Ovary (tissue), 9 donors: ENCODE measurements around the gene LKAAEAR1. TPM values are rescaled to one million over a fixed set of nuclear protein-coding genes. Genes with fewer than 3 reads are reported as not detected.

Source experiments
- DNase-seq, 5 donors: peaks; one replicate each; pipeline ENCODE4 v3.0.0-alpha.2; 2019 to 2020
- H3K27ac ChIP-seq, 2 donors: fragments of 200-600 bp; one replicate each; pipeline versions ENCODE4 v1.5.1 to v1.8.0; 2019 to 2022
- H3K27me3 ChIP-seq: fragments of 200-600 bp; one replicate; pipeline ENCODE4 v1.8.0; 2022
- H3K36me3 ChIP-seq: fragments of 200-600 bp; sonication (generic); one replicate; pipeline ENCODE4 v1.5.1; 2019
- H3K4me1 ChIP-seq: one replicate; pipeline ENCODE4 v1.8.1; 2013; ENCODE audit warnings: mild to moderate bottlenecking, moderate library complexity; ENCODE audit not compliant: insufficient read depth
- H3K4me3 ChIP-seq: fragments of 200-600 bp; sonication (generic); one replicate; pipeline ENCODE4 v1.5.1; 2017
- H3K9me3 ChIP-seq, 2 donors: fragments of 200-600 bp in 1 of 2; sonication (generic) in 1 of 2; one replicate each; pipeline versions ENCODE4 v1.5.1 to v1.8.1; 2013 to 2019; ENCODE audit warnings: mild to moderate bottlenecking in 1 of 2, moderate library complexity in 1 of 2
- CTCF ChIP-seq, 3 donors: fragments of 450-650 bp in 2 of 3; fragments of 200-600 bp in 1 of 3; IDR thresholded peaks; one replicate each; pipeline versions ENCODE4 v1.5.1 to v1.8.0; 2016 to 2022; ENCODE audit warnings: antibody characterized with exemption in 3 of 3, mild to moderate bottlenecking in 1 of 3
- EP300 ChIP-seq: sonication (generic); formaldehyde crosslinking; IDR thresholded peaks from one replicate; pipeline ENCODE4 v1.6.1; 2017; ENCODE audit warnings: antibody characterized with exemption
- POLR2A ChIP-seq: fragments of 450-650 bp; IDR thresholded peaks from one replicate; pipeline ENCODE4 v1.6.1; 2017; ENCODE audit warnings: antibody characterized with exemption, mild to moderate bottlenecking, moderate library complexity
- WGBS, 3 donors: extraction: QIAGEN DNeasy Blood & Tissue Kit in 1 of 3; methylation state at CpG; one replicate each; pipeline versions ENCODE4 v1.1.5 to v1.1.7; 2013 to 2017; 5-methylcytosine and 5-hydroxymethylcytosine counted together
- intact Hi-C, 4 donors: fragments of 100-400 bp; cut with DNase I; formaldehyde crosslinking; loops; one replicate each; pipeline versions ENCODE4 v1.11.0 to v1.15.1; 2022 to 2023
- polyA plus RNA-seq, 2 donors: library from polyadenylated mRNA; stranded (reverse); fragments of 200-250 nt in 1 of 2; fragments of 350-450 nt in 1 of 2; fragmentation: Illumina TruSeq in 1 of 2; extraction: RNeasy Lipid Tissue Mini Kit (QIAGEN cat#74804) in 1 of 2; gene quantifications; one replicate each; pipeline ENCODE4 v1.2.3, GENCODE V29; 2013 to 2014
- total RNA-seq, 7 donors: library from RNA; depleted of rRNA in 2 of 7; stranded (reverse); fragments of >200 nt in 2 of 7; fragmentation: NEBNext Ultra II Directional in 3 of 7; extraction: Animal tissue kit (Norgen Biotek cat#: 25700) in 3 of 7; gene quantifications; one replicate each; pipeline versions ENCODE4 v1.1.0 to v1.2.4, GENCODE V29; 2016 to 2023
- donor health status: DM: no; HTN: no; CAD: no; lungs with moderate emphysema.
- donor health status: DM: no; HTN: no; CAD: no.
- donor health status: Bipolar disorder and iron deficiency.
- donor health status: DM: yes; HTN: yes; CAD: no.
- donor health status: DM: no; HTN: no; CAD: no.
- donor health status: DM: yes; HTN: yes; CAD: no.

LKAAEAR1 gene
- total and polyA plus RNA-seq, 9 donors, result 10.5 TPM; not detected in 8

GRCh38 chr20:64042054-64042781 lies 42.0 kb downstream of the LKAAEAR1 start:
- Histone ChIP-seq H3K27ac (no peak overlapping the region), H3K9me3 (no peaks in the 10 kb centered on the region), H3K36me3 (no peaks in the 10 kb centered on the region), H3K4me3 (no peak overlapping the region), H3K4me1 (peaks cover 2% of the 10 kb centered on the region), H3K27me3 (peaks cover 2% of the 10 kb centered on the region)
- intact Hi-C loops, result no loop called here
- 1 to 4% (median 1%) methylated on average over 26 to 55 of the region's 55 CpGs for WGBS, 3 donors
- DNase-seq, result no peak
- TF ChIP-seq POLR2A (no peak), CTCF (IDR thresholded peaks at IDR 0.05) (no peak), EP300 (no peak)

- TF ChIP-seq POLR2A, result no peak
- no peak for TF ChIP-seq CTCF (IDR thresholded peaks at IDR 0.05)
- no peak for TF ChIP-seq EP300
- Histone ChIP-seq H3K27me3 (peaks cover 2% of the 10 kb centered on the region), H3K9me3 (no peaks in the 10 kb centered on the region), H3K27ac (no peak overlapping the region), H3K4me3 (no peak overlapping the region), H3K4me1 (peaks cover 2% of the 10 kb centered on the region), H3K36me3 (no peaks in the 10 kb centered on the region)
- intact Hi-C loops, result no loop called here
- 2 to 10% (median 4%) methylated on average over 6 to 11 of the region's 11 CpGs for WGBS, 3 donors
- DNase-seq, result no peak
Measured at GRCh38 chr20:64041781-64042053, 42.5 kb downstream of the LKAAEAR1 start.

GRCh38 chr20:64041040-64041780 lies 43.0 kb downstream of the LKAAEAR1 start:
- no peaks in the 10 kb centered on the region for H3K36me3 ChIP-seq
- intact Hi-C loops, result no loop called here
- H3K4me1 ChIP-seq, result peaks cover 2% of the 10 kb centered on the region
- no peaks in the 10 kb centered on the region for H3K9me3 ChIP-seq
- H3K4me3 ChIP-seq, result no peak overlapping the region
- no peak for DNase-seq
- H3K27me3 ChIP-seq, result peaks cover 2% of the 10 kb centered on the region
- TF ChIP-seq CTCF (IDR thresholded peaks at IDR 0.05), result no peak
- no peak for TF ChIP-seq POLR2A
- no peak for TF ChIP-seq EP300
- WGBS, 3 donors, result 31 to 40% (median 38%) methylated on average over 14 to 15 of the region's 15 CpGs
- H3K27ac ChIP-seq, result no peak overlapping the region

- no peak overlapping the region for H3K27ac ChIP-seq
Measured at GRCh38 chr20:64040231-64041039, 43.8 kb downstream of the LKAAEAR1 start.

More at GRCh38 chr20:64040231-64041039, 43.8 kb downstream of the LKAAEAR1 start:
- H3K36me3 ChIP-seq, result no peaks in the 10 kb centered on the region
- DNase-seq, result no peak
- no peak overlapping the region for H3K4me3 ChIP-seq
- peaks cover 2% of the 10 kb centered on the region for H3K27me3 ChIP-seq
- intact Hi-C loops, result no loop called here
- H3K9me3 ChIP-seq, result no peaks in the 10 kb centered on the region
- peaks cover 2% of the 10 kb centered on the region for H3K4me1 ChIP-seq
- TF ChIP-seq CTCF (IDR thresholded peaks at IDR 0.05), result no peak
- no peak for TF ChIP-seq POLR2A
- no peak for TF ChIP-seq EP300
- 57 to 60% (median 59%) methylated on average over 12 of the region's 12 CpGs for WGBS, 3 donors
